Breast epithelium (tissue), 3 donors: ENCODE data around the gene COLEC11.

Experiments
- CTCF ChIP-seq, 3 donors: fragments of 450-650 bp; IDR thresholded peaks; one replicate each; pipeline ENCODE4 v1.5.1; 2016 to 2017; ENCODE audit warnings: antibody characterized with exemption in 3 of 3, mild to moderate bottlenecking in 3 of 3, moderate library complexity in 3 of 3
- POLR2A ChIP-seq: fragments of 450-650 bp; IDR thresholded peaks from one replicate; pipeline ENCODE4 v1.6.1; 2016; ENCODE audit warnings: antibody characterized with exemption, mild to moderate bottlenecking, moderate library complexity
- POLR2AphosphoS5 ChIP-seq, 3 donors: sonication (generic); formaldehyde crosslinking; IDR thresholded peaks; one replicate each; pipeline ENCODE4 v1.6.1; 2017; ENCODE audit warnings: antibody characterized with exemption in 3 of 3

GRCh38 chr2:3565117-3565516 lies 29.8 kb upstream of the COLEC11 start:
- no peak for TF ChIP-seq CTCF (IDR thresholded peaks at IDR 0.05)
- TF ChIP-seq POLR2A, result no peak
- no peak for TF ChIP-seq POLR2AphosphoS5 (IDR thresholded peaks at IDR 0.05)
